K562 (cell line): Measurements from ENCODE around the gene CAST. TPM values are rescaled to one million over a fixed set of nuclear protein-coding genes. Genes with fewer than 3 reads are reported as not detected.

ENCODE experiments used
- ATAC-seq: fragments of 200-7000 bp; cut with Tn5 transposase; 3 replicates; pipeline ENCODE4 v1.9.1; 2020; ENCODE audit warnings: moderate library complexity
- BruUV-seq: library from RNA; stranded (reverse); fragments of 400-500 nt; replicated peaks from 2 replicates; lab custom pipeline; 2021; lab: Mats Ljungman, UMichigan
- CTCF ChIA-PET: fragments of 300-600 bp; formaldehyde crosslinking; extraction: SDS; loops from one replicate; lab custom pipeline; 2021; ENCODE audit warnings: low intra/inter-chr PET ratio; lab: Yijun Ruan, JAX
- POLR2A ChIA-PET: fragments of 300-600, 350-650 bp; sonication (Branson Sonifier 250); formaldehyde crosslinking; extraction: SDS; loops from one replicate; lab custom pipeline; 2021; ENCODE audit warnings: antibody characterized with exemption, inconsistent platforms; lab: Yijun Ruan, JAX
- DNase-seq, 4 experiments: peaks; one replicate each; pipeline versions ENCODE4 v3.0.0 to v3.0.0-alpha.2; 2011 to 2018; ENCODE audit warnings: low spot score in 3 of 4, mixed read lengths in 3 of 4; ENCODE audit errors: extremely low read depth in 1 of 4
- FAIRE-seq: peaks from 2 replicates; lab custom pipeline; 2011; peaks lifted over from hg19 to GRCh38; lab: Jason Lieb, UNC
- H2AFZ ChIP-seq: 2 replicates; pipeline ENCODE4 v1.6.0; 2011; ENCODE audit warnings: low read depth, low read length, control low read depth, inconsistent platforms
- H3K27ac ChIP-seq: fragments of 200-600 bp; 3 replicates; pipeline ENCODE4 v1.8.0; 2011; ENCODE audit warnings: low read depth, mild to moderate bottlenecking, control low read depth, inconsistent platforms, low read length, moderate library complexity, mixed read lengths; ENCODE audit errors: extremely low read depth
- H3K27me3 ChIP-seq, 2 experiments: fragments of 300-600 bp in 1 of 2; 2 replicates in 1 of 2; 3 replicates in 1 of 2; pipeline versions ENCODE4 v1.6.0 to v1.8.0; 2011; ENCODE audit warnings: inconsistent platforms in 2 of 2, low read length in 2 of 2, mild to moderate bottlenecking in 1 of 2, mixed read lengths in 1 of 2, moderate library complexity in 1 of 2; ENCODE audit not compliant: control insufficient read depth in 2 of 2, insufficient read depth in 2 of 2
- H3K36me3 ChIP-seq: fragments of 300-600 bp; 3 replicates; pipeline ENCODE4 v1.8.0; 2011; ENCODE audit warnings: mild to moderate bottlenecking, low read length, inconsistent platforms; ENCODE audit not compliant: control insufficient read depth, insufficient read depth
- H3K4me1 ChIP-seq, 2 experiments: fragments of 200-600 bp in 1 of 2; replicated peaks in 1 of 2; 2 replicates in 1 of 2; 3 replicates in 1 of 2; pipeline versions ENCODE4 v1.5.1 to v1.8.0; 2011; ENCODE audit warnings: inconsistent platforms in 2 of 2, low read length in 2 of 2, mild to moderate bottlenecking in 1 of 2, mixed read lengths in 1 of 2, moderate library complexity in 1 of 2; ENCODE audit not compliant: control insufficient read depth in 2 of 2, insufficient read depth in 2 of 2
- H3K4me2 ChIP-seq: 2 replicates; pipeline ENCODE4 v1.6.1; 2011; ENCODE audit warnings: low read length, control low read depth, inconsistent platforms, mixed read lengths; ENCODE audit not compliant: insufficient read depth
- H3K4me3 ChIP-seq: fragments of 200-600 bp; sonication (generic), shearing (Covaris generic); 2 replicates; pipeline ENCODE4 v1.5.1; 2016; ENCODE audit warnings: control low read depth, inconsistent platforms
- H3K79me2 ChIP-seq: fragments of 200-600 bp; 3 replicates; pipeline ENCODE4 v1.8.0; 2011; ENCODE audit warnings: low read length, inconsistent platforms; ENCODE audit not compliant: control insufficient read depth, insufficient read depth
- H3K9ac ChIP-seq, 2 experiments: 2 replicates each; pipeline versions ENCODE4 v1.6.0 to v1.6.1; 2011; ENCODE audit warnings: low read depth in 2 of 2, low read length in 2 of 2, control low read depth in 1 of 2, inconsistent platforms in 1 of 2, mild to moderate bottlenecking in 1 of 2, mixed read lengths in 1 of 2; ENCODE audit not compliant: insufficient read depth in 1 of 2
- H3K9me1 ChIP-seq: one replicate; pipeline ENCODE4 v1.6.0; 2011; ENCODE audit warnings: inconsistent platforms, mild to moderate bottlenecking, low read length, moderate library complexity; ENCODE audit not compliant: control insufficient read depth, insufficient read depth
- H3K9me3 ChIP-seq: replicated peaks from 2 replicates; pipeline ENCODE4 v1.5.1; 2011; ENCODE audit warnings: low read depth, low read length, inconsistent platforms; ENCODE audit not compliant: control insufficient read depth, insufficient read depth
- H4K20me1 ChIP-seq: replicated peaks from 2 replicates; pipeline ENCODE4 v1.6.1; 2011; ENCODE audit warnings: low read length, inconsistent platforms, mixed read lengths; ENCODE audit not compliant: control insufficient read depth, insufficient read depth
- ARID1B ChIP-seq: fragments of 450-650 bp; IDR thresholded peaks from 2 replicates; pipeline ENCODE4 v1.6.1; 2016; ENCODE audit warnings: antibody characterized with exemption, mild to moderate bottlenecking, inconsistent platforms
- CBFA2T3 ChIP-seq: fragments of 450-650 bp; IDR thresholded peaks from 2 replicates; pipeline ENCODE4 v1.6.1; 2017
- CXXC5 ChIP-seq: fragments of 250-450 bp; sonication (Bioruptor Pico); IDR thresholded peaks from 2 replicates; pipeline ENCODE4 v1.8.0; 2022; ENCODE audit warnings: inconsistent platforms, mild to moderate bottlenecking, moderate library complexity
- FOSL1 ChIP-seq: fragments of 200-800 bp; sonication (Bioruptor generic); conservative IDR thresholded peaks from 2 replicates; pipeline ENCODE4 v1.6.1; 2016; ENCODE audit warnings: missing genetic modification characterization, missing compliant biosample characterization
- MTA2 ChIP-seq: fragments of 450-650 bp; IDR thresholded peaks from 2 replicates; pipeline ENCODE4 v1.6.1; 2016; ENCODE audit warnings: low read depth
- NR4A1 ChIP-seq, 2 experiments: fragments of 250-450 bp in 1 of 2; fragments of 450-650 bp in 1 of 2; sonication (Bioruptor Pico) in 1 of 2; IDR thresholded peaks; 2 replicates each; pipeline versions ENCODE4 v1.4.0 to v1.6.1; 2016 to 2020; ENCODE audit warnings: mild to moderate bottlenecking in 2 of 2, missing compliant biosample characterization in 1 of 2, missing genetic modification characterization in 1 of 2, moderate library complexity in 1 of 2
- SMARCA4 ChIP-seq: fragments of 450-650 bp; IDR thresholded peaks from 2 replicates; pipeline ENCODE4 v1.6.1; 2016
- SMARCB1 ChIP-seq: IDR thresholded peaks from 2 replicates; pipeline ENCODE4 v1.6.1; 2011; ENCODE audit warnings: improper control_type of control experiment, low read depth; ENCODE audit not compliant: insufficient read length
- SOX6 ChIP-seq: fragments of 450-650 bp; IDR thresholded peaks from 2 replicates; pipeline ENCODE4 v1.6.1; 2014; ENCODE audit warnings: mild to moderate bottlenecking
- TCF3 ChIP-seq: sonication (generic); formaldehyde crosslinking; IDR thresholded peaks from 2 replicates; pipeline ENCODE4 v1.4.0; 2020; ENCODE audit warnings: mild to moderate bottlenecking, missing genetic modification reagents
- TEAD4 ChIP-seq, 2 experiments: sonication (generic) in 1 of 2; formaldehyde crosslinking in 1 of 2; IDR thresholded peaks; 2 replicates each; pipeline versions ENCODE4 v1.6.1 to v1.8.0; 2012 to 2022; ENCODE audit warnings: borderline replicate concordance in 1 of 2, inconsistent platforms in 1 of 2, low read length in 1 of 2, mild to moderate bottlenecking in 1 of 2, missing genetic modification reagents in 1 of 2
- ZNF24 ChIP-seq: fragments of 450-650 bp; IDR thresholded peaks from 2 replicates; pipeline ENCODE4 v1.6.1; 2016
- in situ Hi-C: fragments of 300-500 bp; cut with MboI; formaldehyde crosslinking; loops from 4 replicates; pipeline ENCODE4 v1.15.0; 2018; ENCODE audit warnings: inconsistent platforms, mixed read lengths
- intact Hi-C: fragments of 100-400 bp; cut with micrococcal nuclease; formaldehyde crosslinking; loops from 2 replicates; pipeline ENCODE4 v1.14.2; 2022
- polyA plus RNA-seq, 8 experiments: library from polyadenylated mRNA; depleted of rRNA in 4 of 8; stranded (reverse) in 5 of 8; unstranded in 3 of 8; fragments of >200 nt; fragmentation: Nextera tagmentation in 2 of 8; fragmentation: Illumina TruSeq in 1 of 8; extraction: Ambion mirVana in 2 of 8; extraction: Trizol in 1 of 8; gene quantifications; 2 replicates each; pipeline versions ENCODE4 v1.2.1 to v1.2.3, GENCODE V29; 2011 to 2014; ENCODE audit warnings: inconsistent platforms in 1 of 8, missing spikeins in 1 of 8
- total RNA-seq, 7 experiments: library from RNA; depleted of rRNA in 6 of 7; stranded (reverse); fragments of >200 nt in 6 of 7; fragmentation: Illumina TruSeq in 2 of 7; extraction: Trizol in 2 of 7; gene quantifications; 2 replicates each; pipeline versions ENCODE4 v1.2.1 to v1.2.3, GENCODE V29; 2011 to 2021; ENCODE audit warnings: low replicate concordance in 1 of 7
- TF ChIP-seq, protein P1 (sequence below): fragments of 250-450 bp; sonication (Bioruptor Pico); IDR thresholded peaks from 2 replicates; pipeline ENCODE4 v1.8.0; 2022; ENCODE audit warnings: inconsistent platforms
- TF ChIP-seq, protein P2 (sequence below), 2 experiments: fragments of 450-650 bp in 1 of 2; sonication (generic) in 1 of 2; formaldehyde crosslinking; conservative IDR thresholded peaks; 2 replicates each; pipeline versions ENCODE4 v1.4.0 to v1.8.1; 2020 to 2022; ENCODE audit warnings: mild to moderate bottlenecking in 1 of 2, missing genetic modification reagents in 1 of 2
- TF ChIP-seq, protein P3 (sequence below): fragments of 250-450 bp; sonication (Bioruptor Pico); IDR thresholded peaks from 2 replicates; pipeline ENCODE4 v1.5.0; 2022; ENCODE audit warnings: mild to moderate bottlenecking

CAST gene
- total and polyA plus RNA-seq, 9 of the 15 experiments (the other 6 are each of a cell fraction or from before 2014, with no cell fraction given) = 55.5 to 136 (median 86.1) TPM

DNA sequence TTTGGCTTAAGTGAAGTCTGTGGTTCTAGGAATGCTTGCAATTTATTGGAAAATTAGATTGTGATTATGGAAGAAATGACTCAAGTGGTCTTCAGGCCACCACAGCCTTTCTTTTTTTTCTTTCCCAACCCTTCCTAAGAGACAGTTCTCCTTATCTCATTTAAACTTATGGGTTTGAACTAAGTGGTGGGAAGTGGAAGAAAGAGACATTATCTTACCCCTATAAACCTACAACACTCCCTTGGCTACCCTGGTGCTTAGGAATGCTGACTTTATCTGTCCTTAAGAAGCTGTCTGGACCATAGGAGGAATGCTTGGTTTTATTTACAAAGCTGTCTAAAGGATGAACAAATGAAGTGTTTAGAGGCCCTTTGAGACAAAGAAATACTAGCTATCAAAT is 150.7 kb downstream of the CAST start:
- ChIA-PET CTCF (no interaction called here), POLR2A (interaction anchor here (0.6 kb wide), 1 partner anchor 96 kb away, joined by 3 read pairs; no protein-coding TSS in a partner anchor)
- intact Hi-C loops = no loop called here
- BruUV-seq = no TSS peak
- Histone ChIP-seq H3K9me1 (no peaks in the 10 kb centered on the region), H3K79me2 (no peaks in the 10 kb centered on the region; the same call in 2 of the 3 replicates), H3K36me3 (no peaks in the 10 kb centered on the region), H2AFZ (no peak overlapping the region), H3K4me1 (peaks cover 5 to 10% of the 10 kb centered on the region in 2 experiments; a peak in 4 of 5 replicates), H3K4me3 (no peak overlapping the region), H3K27ac (no peak overlapping the region), H3K9me3 (no peaks in the 10 kb centered on the region), H3K27me3 (no peaks in the 10 kb centered on the region), H3K9ac (peak overlapping the region in 1 of 2 experiments; percentile 33; a peak in 1 of 4 replicates), H4K20me1 (no peaks in the 10 kb centered on the region), H3K4me2 (no peak overlapping the region)
- no peak for ATAC-seq
- DNase-seq = peak in 3 of 4 experiments; percentile 10 to 49 (median 35)
- TF ChIP-seq FOSL1 (tag) (0 out of 2 replicates have a peak, but pooled peaks have one; percentile 29), MTA2 (peak; percentile 37; the same call in 1 of the 2 replicates), CXXC5 (no peak), ARID1B (peak; percentile 64; the same call in 1 of the 2 replicates), SMARCB1 (no peak), SOX6 (0 out of 2 replicates have a peak, but pooled peaks have one; percentile 12), CBFA2T3 (peak; percentile 51), SMARCA4 (peak; percentile 60; the same call in 1 of the 2 replicates), TCF3 (0 out of 2 replicates have a peak, but pooled peaks have one; percentile 23), ZNF24 (peak; percentile 43; the same call in 1 of the 2 replicates), TEAD4 (IDR thresholded peaks at IDR 0.05; ENCODE audit: low read length) (peak; percentile 65; the same call in 1 of the 2 replicates), TEAD4 (CRISPR knock-in tag; IDR thresholded peaks at IDR 0.05; ENCODE audit: borderline replicate concordance) (no peak), NR4A1 (CRISPR knock-in tag; IDR thresholded peaks at IDR 0.05) (no peak), NR4A1 (tag; IDR thresholded peaks at IDR 0.05) (no peak)
- TF ChIP-seq, protein P1, sequence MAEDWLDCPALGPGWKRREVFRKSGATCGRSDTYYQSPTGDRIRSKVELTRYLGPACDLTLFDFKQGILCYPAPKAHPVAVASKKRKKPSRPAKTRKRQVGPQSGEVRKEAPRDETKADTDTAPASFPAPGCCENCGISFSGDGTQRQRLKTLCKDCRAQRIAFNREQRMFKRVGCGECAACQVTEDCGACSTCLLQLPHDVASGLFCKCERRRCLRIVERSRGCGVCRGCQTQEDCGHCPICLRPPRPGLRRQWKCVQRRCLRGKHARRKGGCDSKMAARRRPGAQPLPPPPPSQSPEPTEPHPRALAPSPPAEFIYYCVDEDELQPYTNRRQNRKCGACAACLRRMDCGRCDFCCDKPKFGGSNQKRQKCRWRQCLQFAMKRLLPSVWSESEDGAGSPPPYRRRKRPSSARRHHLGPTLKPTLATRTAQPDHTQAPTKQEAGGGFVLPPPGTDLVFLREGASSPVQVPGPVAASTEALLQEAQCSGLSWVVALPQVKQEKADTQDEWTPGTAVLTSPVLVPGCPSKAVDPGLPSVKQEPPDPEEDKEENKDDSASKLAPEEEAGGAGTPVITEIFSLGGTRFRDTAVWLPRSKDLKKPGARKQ (CRISPR knock-in tag) = no peak
- TF ChIP-seq, protein P2, sequence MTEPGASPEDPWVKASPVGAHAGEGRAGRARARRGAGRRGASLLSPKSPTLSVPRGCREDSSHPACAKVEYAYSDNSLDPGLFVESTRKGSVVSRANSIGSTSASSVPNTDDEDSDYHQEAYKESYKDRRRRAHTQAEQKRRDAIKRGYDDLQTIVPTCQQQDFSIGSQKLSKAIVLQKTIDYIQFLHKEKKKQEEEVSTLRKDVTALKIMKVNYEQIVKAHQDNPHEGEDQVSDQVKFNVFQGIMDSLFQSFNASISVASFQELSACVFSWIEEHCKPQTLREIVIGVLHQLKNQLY (CRISPR knock-in tag; conservative IDR thresholded peaks at IDR 0.05) = no peak
- TF ChIP-seq, protein P3, sequence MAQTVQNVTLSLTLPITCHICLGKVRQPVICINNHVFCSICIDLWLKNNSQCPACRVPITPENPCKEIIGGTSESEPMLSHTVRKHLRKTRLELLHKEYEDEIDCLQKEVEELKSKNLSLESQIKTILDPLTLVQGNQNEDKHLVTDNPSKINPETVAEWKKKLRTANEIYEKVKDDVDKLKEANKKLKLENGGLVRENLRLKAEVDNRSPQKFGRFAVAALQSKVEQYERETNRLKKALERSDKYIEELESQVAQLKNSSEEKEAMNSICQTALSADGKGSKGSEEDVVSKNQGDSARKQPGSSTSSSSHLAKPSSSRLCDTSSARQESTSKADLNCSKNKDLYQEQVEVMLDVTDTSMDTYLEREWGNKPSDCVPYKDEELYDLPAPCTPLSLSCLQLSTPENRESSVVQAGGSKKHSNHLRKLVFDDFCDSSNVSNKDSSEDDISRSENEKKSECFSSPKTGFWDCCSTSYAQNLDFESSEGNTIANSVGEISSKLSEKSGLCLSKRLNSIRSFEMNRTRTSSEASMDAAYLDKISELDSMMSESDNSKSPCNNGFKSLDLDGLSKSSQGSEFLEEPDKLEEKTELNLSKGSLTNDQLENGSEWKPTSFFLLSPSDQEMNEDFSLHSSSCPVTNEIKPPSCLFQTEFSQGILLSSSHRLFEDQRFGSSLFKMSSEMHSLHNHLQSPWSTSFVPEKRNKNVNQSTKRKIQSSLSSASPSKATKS (CRISPR knock-in tag) = no peak
- in situ Hi-C loops = no loop called here
- FAIRE-seq = peak; percentile 23
